Neural crest cell (in vitro differentiated cells): Measurements from ENCODE around the gene MYOT. TPM values are rescaled to one million over a fixed set of nuclear protein-coding genes. Genes with fewer than 3 reads are reported as not detected.

Source experiments
- DNase-seq: peaks from one replicate; pipeline ENCODE4 v3.0.0; 2021; ENCODE audit warnings: low read depth, mixed read lengths, low spot score
- H3K27ac Mint-ChIP-seq: one replicate; pipeline ENCODE4 v1.8.0; 2021; ENCODE audit warnings: mild to moderate bottlenecking, mixed read lengths; ENCODE audit not compliant: unreplicated experiment
- H3K27me3 Mint-ChIP-seq: 2 replicates; pipeline ENCODE4 v1.8.0; 2021; ENCODE audit warnings: low read depth, mild to moderate bottlenecking, mixed read lengths
- H3K36me3 Mint-ChIP-seq: 2 replicates; pipeline ENCODE4 v1.8.0; 2021; ENCODE audit warnings: low read depth, mild to moderate bottlenecking, mixed read lengths
- H3K4me1 Mint-ChIP-seq: 2 replicates; pipeline ENCODE4 v1.8.0; 2021; ENCODE audit warnings: mixed read lengths
- H3K4me3 Mint-ChIP-seq: one replicate; pipeline ENCODE4 v1.8.0; 2021; ENCODE audit warnings: mild to moderate bottlenecking, mixed read lengths
- H3K9me3 Mint-ChIP-seq: 2 replicates; pipeline ENCODE4 v1.8.0; 2021; ENCODE audit warnings: mixed read lengths
- total RNA-seq: library from RNA; stranded (reverse); gene quantifications from 2 replicates; pipeline ENCODE4 v1.2.1, GENCODE V29; 2021
- TF ChIP-seq, protein P1 (sequence below): fragments of 200-600 bp; sonication (generic); conservative IDR thresholded peaks from 2 replicates; pipeline ENCODE4 v1.5.0; 2021; ENCODE audit warnings: antibody characterized with exemption, mild to moderate bottlenecking

The MYOT gene
- total RNA-seq, 1 donor from 2014 or later, result not detected

DNA sequence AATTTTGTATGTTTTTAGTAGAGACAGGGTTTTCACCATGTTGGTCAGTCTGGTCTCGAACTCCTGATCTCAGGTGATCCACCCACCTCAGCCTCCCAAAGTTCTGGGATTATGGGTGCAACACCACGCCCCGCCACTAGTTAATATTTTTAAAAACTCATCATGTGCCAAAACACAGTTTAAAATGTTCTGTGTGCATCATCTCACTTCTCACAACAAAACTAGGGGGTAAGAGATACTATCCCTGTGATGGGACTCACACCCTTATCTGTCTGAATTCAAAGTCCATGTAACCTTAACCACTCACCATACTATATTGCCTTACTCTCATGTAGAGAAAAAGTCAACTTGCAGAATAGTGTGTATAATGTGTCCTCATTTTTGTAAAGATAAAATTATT, 24.2 kb downstream of the MYOT start:
- DNase-seq, result no peak
- Mint-ChIP-seq H3K4me3 (no peak overlapping the region), H3K9me3 (no peaks in the 10 kb centered on the region), H3K27me3 (no peaks in the 10 kb centered on the region), H3K36me3 (no peaks in the 10 kb centered on the region), H3K27ac (no peak overlapping the region), H3K4me1 (peaks cover 18% of the 10 kb centered on the region)
- TF ChIP-seq, protein P1, sequence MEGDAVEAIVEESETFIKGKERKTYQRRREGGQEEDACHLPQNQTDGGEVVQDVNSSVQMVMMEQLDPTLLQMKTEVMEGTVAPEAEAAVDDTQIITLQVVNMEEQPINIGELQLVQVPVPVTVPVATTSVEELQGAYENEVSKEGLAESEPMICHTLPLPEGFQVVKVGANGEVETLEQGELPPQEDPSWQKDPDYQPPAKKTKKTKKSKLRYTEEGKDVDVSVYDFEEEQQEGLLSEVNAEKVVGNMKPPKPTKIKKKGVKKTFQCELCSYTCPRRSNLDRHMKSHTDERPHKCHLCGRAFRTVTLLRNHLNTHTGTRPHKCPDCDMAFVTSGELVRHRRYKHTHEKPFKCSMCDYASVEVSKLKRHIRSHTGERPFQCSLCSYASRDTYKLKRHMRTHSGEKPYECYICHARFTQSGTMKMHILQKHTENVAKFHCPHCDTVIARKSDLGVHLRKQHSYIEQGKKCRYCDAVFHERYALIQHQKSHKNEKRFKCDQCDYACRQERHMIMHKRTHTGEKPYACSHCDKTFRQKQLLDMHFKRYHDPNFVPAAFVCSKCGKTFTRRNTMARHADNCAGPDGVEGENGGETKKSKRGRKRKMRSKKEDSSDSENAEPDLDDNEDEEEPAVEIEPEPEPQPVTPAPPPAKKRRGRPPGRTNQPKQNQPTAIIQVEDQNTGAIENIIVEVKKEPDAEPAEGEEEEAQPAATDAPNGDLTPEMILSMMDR, result peak; percentile 53

DNA sequence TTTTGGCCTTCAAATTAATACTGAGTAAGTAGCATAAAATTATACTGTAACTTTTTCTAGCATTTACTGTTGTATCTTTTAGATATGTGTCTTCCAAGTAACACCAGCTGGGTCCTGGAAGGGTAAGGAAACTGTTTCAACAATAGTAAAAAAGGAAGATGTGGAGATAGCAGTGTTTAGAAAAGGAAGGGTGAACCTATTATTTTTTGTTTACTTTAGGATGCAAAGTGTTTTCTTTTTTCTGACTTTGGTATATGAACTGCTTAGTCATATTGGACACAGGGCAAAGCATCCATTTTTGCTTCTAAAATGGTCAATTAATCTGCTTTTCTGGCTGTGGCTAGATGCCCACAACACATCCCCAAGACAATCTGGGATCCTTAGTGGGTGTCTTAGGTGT, 26.9 kb downstream of the MYOT start:
- no peaks in the 10 kb centered on the region for H3K4me1 Mint-ChIP-seq
- no peaks in the 10 kb centered on the region for H3K9me3 Mint-ChIP-seq
- H3K36me3 Mint-ChIP-seq, result no peaks in the 10 kb centered on the region
- TF ChIP-seq, protein P1, result no peak
- no peak for DNase-seq
- no peak overlapping the region for H3K27ac Mint-ChIP-seq
- H3K27me3 Mint-ChIP-seq, result no peaks in the 10 kb centered on the region
- H3K4me3 Mint-ChIP-seq, result no peak overlapping the region

DNA sequence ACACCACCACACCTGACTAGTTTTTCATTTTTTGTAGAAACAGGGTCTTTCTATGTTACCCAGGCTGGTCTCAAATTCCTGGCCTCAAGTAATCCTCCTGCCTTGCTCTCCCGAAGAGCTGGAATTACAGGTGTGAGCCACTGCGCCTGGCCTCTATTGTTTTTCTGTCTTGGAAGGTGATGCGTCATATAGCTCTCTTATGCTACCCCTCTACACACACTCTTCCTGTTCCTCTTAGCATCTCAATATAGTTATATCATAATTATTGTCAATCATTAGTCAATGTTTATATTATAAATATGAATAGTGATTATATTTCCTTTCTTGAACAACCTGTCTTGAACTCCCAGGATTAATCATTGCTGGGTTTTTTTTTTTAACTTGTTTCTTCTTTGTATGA, 28.9 kb downstream of the MYOT start:
- no peak overlapping the region for H3K27ac Mint-ChIP-seq
- no peaks in the 10 kb centered on the region for H3K36me3 Mint-ChIP-seq
- no peak for DNase-seq
- H3K4me1 Mint-ChIP-seq, result peaks cover 7% of the 10 kb centered on the region
- H3K4me3 Mint-ChIP-seq, result no peak overlapping the region
- TF ChIP-seq, protein P1, result no peak
- H3K9me3 Mint-ChIP-seq, result no peaks in the 10 kb centered on the region
- no peaks in the 10 kb centered on the region for H3K27me3 Mint-ChIP-seq

- H3K9me3 Mint-ChIP-seq, result peaks cover 3% of the 10 kb centered on the region
- no peak for DNase-seq
- no peaks in the 10 kb centered on the region for H3K36me3 Mint-ChIP-seq
- H3K27ac Mint-ChIP-seq, result no peak overlapping the region
- TF ChIP-seq, protein P1, result no peak
- no peaks in the 10 kb centered on the region for H3K27me3 Mint-ChIP-seq
- H3K4me1 Mint-ChIP-seq, result peaks cover 17% of the 10 kb centered on the region
- no peak overlapping the region for H3K4me3 Mint-ChIP-seq
Observed at GRCh38 chr5:137899493-137899892, 31.8 kb downstream of the MYOT start.

DNA sequence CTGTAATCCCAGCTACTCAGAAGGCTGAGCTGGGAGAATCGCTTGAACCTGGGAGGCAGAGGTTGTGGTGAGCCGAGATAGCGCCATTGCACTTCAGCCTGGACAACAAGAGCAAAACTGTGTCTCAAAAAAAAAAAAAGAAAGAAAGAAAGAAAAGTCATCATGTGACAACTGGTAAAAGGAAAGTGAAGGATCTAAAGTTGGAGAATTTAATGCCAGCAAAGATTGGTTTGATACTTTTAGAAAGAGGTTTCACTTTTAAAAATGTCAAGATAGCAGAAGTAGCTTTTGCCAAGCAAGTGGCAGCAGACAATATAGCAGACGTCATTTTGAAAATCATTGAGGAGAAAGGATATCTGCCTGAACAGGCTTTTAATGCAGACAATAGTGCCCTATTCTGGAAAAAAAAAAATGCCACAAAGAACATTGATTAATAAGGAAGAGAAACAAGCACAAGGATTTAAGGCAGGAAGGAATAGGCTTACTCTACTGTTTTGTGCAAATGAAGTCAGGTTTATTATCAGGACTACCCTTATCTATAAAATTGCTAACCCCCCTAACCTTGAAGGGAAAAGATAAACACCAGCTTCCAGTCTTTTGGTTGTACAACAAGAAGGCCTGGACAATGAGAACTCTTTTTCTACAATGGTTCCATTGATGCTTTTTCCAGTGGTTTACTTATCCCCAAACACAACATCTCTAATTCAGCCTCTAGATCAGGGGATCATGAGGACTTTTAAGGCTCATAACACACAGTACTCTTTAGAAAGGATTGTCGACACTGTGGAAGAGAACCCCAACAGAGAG, 33.6 kb downstream of the MYOT start:
- Mint-ChIP-seq H3K9me3 (peaks cover 3% of the 10 kb centered on the region), H3K27ac (no peak overlapping the region), H3K4me3 (no peak overlapping the region), H3K36me3 (no peaks in the 10 kb centered on the region), H3K4me1 (peaks cover 17% of the 10 kb centered on the region), H3K27me3 (no peaks in the 10 kb centered on the region)
- DNase-seq, result no peak
- TF ChIP-seq, protein P1, result no peak
